HG03060 (cell line): ENCODE measurements around the gene SPSB1.

ENCODE experiments used
- ATAC-seq: cut with Tn5 transposase; IDR thresholded peaks from one replicate; pipeline ENCODE4 v1.9.1; 2021; ENCODE audit warnings: low read depth, moderate number of reproducible peaks; ENCODE audit not compliant: unreplicated experiment

Gene SPSB1

DNA sequence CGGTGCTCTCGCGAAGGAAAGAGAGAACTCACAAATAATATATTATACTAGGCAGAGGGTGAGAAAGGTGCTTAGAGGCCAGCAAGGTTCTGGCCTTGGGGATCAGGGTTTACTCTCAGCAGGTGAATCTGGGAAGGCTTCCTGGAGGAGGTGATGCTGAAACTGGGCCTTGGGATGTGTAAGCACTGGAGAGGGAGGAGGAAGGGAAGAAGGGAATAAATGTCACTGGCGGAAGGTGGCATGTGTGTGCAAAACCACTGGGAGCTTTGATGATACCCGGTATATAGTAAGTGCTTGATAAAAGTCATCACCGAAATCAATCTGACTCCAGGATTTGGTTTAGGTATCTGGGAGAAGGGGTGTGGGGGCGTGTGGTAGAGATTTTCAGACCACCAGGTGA, 24.4 kb downstream of the SPSB1 start:
- no peak for ATAC-seq

DNA sequence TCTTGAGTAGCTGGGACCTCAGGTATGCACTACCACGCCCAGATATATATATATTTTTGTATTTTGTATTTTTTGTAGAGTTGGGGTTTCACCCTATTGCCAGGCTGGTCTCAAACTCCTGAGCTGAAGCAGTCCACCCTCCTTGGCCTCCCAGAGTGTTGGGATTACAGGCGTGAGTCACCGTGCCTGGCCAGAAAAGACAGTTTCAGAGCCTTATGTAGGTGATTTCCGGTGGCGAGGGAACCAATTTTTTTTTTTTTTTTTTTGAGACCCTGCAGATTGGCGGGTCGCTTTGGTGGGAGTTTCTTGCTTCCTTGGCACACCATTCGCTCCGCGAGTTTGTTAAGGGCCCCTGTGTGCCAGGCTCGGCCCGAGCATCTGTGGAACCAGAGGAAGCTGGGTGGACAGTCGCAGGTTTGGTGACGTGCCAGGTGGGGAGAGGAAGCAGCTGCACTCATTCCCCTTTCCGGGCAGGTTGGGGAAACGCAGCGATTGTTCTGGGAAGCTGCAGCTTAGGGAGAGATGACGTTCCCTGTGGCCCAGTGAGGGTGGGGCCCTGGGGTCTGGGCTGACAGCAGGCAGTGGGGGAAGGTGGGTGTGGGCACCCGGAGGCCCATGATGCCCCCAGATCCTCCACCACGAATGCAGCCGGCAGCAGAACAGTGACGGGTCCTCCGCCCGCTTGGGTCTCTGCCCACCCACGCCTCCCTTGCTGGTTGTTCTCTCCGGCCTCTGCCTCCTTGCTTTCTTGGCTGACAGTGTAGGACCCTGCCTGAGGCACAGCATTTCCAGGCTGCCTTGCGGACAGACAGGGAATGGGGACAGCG, 25.1 kb downstream of the SPSB1 start:
- ATAC-seq: no peak

DNA sequence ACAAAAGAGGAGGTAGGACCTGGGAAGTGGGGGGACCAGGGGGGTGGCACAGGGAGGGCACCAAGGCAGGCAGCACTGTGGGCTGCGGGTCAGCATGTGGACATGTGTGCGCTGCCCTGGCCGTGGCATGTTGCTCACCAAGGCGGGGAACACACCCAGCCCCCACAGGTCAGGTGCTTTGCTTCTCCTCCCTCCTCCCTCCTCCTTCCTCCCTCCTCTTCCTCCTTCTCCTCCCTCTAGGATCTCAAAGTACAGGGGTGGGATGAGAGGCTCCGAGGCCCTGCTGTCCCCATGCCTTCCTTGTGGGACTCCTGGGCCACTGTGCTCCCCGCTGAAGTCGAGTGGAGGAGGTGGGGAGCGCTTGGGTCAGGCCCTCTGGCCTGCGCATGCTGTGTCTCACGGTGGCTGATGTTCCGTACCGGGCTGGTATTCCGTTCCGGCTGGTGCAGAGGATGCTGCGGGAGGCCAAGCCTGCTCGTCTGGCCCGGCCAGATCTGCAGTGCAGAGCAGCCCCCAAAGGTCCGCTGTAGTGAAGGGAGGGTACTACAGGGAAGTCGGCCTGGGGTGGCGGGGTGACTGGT, 26.6 kb downstream of the SPSB1 start:
- ATAC-seq: no peak

DNA sequence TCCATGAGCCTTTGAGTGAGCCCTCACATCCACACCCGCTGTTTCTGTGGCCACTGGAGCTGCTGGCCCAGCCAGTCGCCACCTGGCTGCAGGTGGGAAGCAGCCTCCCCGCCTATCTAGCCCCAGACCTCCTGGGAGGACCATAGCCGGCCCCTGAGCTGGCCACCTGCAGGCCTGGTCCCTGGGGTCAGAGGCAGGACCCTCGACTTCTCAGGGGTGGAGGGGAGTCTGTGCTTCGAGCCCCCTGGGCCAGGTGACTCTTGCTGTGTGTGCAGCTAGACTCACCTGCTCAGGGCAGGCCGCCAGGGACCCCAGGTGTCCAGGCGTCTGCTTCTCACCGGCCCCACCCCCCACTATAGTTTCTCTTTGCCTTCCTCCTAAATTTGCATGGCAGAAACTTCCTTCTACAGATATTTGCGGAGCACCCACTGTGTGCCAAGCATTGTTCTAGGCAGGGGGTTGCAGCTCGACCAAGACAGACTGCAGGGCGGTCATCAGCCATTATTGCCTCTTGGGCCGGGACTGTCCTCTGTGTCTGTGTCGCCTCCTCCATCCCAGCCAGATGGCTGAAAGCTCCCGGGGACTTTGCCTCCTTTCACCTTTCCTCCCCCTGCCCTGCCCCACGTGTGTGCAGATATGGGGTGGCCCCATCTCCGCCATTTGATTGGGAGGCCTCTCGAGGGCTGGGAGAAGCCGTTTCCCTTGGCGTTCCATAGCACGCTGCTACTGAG, 27.3 kb downstream of the SPSB1 start:
- no peak for ATAC-seq

DNA sequence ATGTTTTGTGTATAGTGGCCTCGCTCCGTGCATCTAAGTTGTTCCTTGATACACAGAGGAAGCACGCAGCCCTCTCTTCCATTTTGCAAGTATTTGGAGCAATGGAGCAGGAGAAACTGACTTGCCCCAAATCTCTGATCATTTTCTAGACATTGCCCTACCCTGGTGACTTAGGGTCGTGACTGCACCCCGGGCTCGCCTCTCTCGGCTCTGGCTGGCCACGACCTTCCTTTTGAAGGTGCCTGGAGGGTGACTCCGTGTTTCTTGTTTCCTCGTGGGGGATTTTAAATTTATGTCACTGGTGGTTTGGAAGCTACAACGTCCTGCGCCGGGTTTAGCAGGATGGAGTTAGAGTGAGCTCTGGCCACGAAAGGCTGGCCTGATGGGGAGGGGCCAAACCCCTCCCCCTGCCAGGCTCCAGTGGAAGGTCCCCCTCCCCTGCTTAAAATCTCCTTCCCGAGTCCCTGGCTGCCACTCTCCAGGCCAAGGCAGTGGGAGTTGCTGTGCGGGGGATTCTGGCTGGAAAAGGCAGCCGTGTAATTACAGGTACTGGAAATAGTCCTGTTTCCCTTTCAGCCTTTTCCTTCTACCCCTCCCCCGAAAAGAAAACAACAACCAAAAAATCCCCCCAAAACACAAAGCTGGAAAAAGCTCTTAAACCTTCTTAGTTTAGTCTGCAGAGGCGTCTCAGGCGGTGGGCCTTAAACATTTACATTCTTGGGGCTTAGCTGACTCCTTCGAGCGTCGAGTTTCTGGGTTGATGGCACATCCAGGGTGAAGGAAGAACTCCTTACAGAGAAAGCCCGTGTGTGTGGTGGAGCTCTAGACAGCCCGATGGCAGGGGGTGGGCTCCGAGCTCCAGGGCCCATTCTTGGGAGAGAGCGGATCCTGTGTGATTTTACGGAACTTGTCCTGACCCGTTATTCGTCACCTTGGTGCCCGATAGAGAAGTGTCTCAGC, 28.1 kb downstream of the SPSB1 start:
- ATAC-seq: no peak

DNA sequence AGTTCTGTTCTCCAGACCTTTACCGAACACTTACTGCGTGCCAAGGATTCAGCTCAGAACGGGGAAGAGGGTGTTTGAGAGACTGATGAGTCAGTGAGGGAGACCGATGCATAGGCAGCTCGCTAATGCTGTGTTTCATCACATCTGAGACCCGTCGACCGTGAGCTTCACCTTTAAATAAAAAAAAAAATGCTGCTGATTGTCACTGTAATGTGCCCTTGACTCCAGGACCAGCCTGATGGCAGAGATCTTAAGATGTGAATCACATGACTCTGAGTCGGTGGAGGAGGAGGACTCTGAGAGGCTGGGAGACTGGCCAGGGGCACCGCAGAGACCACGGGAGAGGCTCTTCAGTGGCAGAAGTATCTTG, 28.8 kb downstream of the SPSB1 start:
- no peak for ATAC-seq

DNA sequence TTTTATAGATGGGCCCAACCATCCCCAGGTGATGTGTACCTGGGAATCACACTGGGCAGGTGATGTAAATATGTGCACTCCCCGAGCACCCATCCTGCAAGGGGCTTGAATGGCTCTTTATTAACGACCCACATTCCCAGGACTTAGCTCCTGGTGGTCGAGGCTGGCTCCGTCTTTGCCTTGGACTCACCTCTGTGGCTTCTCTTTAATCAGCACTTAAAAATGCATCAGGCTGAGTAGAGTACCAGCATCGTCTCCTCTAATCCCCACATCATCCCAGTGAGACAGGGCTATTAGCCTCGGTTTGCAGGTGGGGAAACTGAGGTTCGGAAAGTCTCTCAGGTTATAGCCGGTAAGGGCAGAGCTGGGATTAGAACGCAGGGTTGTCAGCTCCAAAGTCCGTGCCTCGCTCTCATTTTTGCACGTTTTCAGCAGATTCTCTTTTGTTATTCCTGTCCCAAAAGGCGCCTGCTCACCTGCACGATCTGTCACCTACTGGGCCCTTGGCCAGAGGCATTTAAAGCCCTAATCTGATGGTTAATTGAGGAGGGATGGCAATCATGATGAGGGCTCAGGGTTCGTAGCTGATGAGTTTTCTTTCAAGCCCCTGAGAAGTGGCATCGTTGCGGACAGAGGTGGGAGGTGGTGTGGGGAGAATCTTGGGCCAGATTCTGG, 29.4 kb downstream of the SPSB1 start:
- ATAC-seq: no peak

DNA sequence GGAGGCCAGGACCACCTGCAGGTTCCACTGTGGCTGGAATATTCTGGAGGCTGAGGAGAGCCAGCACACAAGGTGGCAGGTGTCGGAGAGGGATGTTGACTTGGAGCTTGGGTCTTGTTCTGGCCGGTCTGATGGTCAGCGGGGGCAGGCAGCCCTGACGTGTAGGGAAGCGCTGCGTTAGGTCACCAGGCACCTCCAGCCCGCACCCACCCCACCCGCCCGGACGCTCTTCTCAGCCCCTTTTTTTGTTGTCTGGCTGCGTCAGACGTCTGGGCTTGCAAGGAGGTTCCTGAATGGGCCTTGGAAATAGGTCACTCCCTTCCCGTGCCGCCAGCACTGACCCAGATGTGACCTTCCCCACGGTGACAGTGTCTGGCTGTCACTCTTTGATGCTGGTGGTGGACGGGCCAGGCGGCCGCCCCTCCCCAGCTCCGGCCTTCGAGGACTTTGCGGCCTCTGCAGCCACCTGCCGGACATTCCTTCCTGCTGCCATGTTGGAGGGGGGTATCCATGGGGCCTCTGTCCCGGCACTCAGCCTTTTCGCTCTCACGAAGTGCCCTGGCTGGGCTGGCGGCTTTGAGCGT, 30.1 kb downstream of the SPSB1 start:
- ATAC-seq: no peak

DNA sequence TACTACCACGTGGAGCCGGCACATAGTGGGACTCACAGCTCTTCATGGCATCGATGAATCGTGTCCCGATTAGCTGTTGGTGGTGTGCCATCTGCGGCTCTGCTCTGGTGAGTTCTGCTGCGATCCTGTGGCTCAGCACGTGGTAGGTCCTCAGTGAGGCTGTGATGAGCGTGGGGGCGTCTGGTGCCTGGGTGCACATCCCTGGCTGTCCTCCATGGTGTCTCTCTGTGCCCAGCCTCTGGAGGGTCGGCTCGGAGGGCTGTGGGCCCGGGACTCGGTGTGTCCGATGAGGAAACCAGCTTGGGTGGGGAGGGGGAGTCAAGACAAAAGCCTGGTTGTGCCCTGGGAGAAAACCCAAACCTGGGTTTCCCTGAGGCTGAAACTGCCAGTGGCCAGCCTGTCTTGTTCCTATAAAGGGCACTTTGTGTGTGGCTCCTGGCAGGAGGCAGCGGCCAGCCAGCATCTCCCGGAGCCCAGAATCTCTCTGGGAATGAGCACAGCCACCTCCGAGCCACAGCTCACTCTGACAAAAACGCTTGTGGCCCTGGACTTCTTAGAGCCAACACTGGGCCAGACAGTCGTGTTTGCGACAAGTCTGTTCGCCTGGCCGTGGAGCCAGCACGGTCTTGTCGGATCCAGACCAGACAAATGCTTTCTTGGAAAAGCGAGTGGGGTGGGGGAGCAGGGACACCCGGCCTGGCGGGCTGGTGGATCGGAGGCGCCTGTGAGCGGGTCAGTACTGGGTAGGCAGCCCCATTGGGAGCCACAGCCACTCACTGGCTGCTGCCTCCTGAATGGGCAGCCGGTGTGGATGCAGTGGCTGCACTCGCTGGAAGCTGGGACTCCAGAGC, 31.8 kb downstream of the SPSB1 start:
- no peak for ATAC-seq

DNA sequence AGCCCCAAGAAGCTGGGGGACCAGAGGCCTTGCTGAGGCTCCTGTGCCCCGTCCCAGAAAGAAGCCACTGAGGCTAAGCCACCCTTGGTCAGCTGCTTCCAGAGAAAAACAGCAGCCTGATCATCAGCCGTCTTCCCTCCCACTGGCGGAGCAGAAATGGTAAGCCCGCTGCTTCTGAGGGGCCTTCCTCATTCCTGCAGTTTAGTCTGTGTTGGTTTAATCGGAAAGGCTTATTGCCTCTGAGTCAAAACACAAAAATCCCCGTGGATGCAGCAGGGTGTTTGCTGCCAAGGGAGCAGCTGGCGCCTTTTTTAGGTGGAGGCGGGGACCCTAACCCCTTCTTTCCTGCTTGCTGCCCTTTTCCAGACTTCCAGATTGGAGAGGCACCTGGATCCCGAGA, 33.9 kb downstream of the SPSB1 start:
- ATAC-seq: no peak

DNA sequence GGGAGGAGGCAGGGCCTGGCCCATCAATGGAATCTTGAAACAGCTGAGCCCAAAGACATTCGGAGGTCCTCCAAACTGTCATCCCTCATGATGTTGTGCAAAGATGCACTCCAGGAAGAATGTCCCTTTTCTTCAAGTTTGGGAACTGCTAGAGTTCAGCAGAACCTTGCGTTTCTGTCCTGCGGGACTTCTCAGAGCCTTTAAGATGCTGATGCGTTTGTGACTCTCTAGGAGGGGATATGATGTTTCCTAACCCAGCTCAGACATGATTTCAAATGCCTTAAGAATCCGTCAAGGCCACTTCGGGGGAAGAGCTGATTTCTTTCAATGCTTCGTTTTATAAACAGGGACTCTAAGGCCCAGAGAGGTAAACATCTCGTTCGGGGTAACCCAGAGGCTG, 35.5 kb downstream of the SPSB1 start:
- no peak for ATAC-seq

DNA sequence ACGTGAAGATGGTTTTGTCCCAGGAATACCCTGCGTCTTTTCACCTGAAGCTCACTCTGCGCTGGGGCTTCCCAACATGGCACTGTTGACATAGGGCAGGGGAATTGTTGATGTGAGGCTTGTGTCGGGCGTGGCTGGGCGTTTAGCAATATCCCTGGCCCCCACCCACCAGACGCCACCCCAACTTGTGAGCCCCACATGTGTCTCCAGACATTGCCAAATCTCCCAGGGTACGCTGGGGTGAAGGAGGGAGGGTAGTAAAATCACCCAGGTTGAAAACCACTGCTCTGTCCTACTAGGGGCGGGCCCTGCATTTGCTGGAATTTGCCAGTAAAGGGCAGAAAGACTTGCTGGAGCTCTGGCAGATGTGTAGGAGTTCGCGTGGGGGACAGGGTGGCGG, 36.0 kb downstream of the SPSB1 start:
- no peak for ATAC-seq

DNA sequence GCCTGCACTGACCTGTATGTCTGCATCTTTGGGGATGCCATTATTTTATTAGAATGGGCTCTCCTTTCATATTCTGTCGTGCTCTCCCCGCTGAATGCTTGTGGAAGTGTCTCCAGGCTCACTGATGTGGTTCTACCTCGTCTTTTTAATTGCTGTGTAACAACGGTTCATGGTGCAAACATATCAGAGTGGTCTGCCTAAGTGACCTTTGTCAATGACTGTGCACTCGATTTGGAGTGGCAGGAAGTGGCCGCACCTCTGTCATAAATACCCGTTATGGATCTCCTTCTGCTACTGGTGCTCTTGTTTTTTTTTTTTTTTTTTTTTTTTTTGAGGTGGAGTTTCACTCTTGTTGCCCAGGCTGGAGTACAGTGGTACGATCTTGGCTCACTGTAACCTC, 38.3 kb downstream of the SPSB1 start:
- no peak for ATAC-seq

DNA sequence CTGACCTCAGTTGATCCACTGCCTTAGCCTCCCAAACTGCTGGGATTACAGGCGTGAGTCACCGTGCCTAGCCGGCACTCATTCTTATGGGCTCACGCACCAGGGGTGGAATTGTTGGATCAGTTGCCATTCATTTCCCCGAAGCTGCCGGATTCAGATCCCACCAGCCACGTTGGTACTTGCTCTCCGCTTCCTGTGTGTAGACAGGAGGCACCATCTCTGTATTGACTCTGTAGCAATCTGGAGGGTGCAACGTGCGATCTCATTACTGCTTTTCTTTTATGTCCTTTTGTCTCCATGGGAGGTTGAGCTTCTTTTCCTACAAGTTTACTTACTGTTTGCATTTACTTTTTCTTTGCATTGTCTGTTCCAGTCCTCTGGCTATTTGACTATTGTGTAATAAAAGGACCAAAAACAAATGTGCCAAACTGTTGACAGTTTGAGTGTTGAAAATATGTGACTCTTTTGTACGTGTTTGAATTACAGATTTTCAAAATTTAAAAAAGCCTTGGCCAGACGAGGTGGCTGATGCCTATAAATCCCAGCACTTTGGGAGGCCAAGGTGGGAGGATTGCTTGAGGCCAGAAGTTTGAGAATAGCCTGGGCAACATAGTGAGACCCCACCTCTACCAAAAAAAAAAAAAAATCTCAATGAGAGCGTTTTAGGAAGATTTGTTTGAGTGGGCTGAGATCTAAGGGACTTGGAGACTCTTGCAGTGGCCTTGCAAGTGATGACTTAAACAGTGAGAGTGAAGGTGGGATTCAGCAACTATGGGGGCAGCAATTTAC, 39.1 kb downstream of the SPSB1 start:
- no peak for ATAC-seq

DNA sequence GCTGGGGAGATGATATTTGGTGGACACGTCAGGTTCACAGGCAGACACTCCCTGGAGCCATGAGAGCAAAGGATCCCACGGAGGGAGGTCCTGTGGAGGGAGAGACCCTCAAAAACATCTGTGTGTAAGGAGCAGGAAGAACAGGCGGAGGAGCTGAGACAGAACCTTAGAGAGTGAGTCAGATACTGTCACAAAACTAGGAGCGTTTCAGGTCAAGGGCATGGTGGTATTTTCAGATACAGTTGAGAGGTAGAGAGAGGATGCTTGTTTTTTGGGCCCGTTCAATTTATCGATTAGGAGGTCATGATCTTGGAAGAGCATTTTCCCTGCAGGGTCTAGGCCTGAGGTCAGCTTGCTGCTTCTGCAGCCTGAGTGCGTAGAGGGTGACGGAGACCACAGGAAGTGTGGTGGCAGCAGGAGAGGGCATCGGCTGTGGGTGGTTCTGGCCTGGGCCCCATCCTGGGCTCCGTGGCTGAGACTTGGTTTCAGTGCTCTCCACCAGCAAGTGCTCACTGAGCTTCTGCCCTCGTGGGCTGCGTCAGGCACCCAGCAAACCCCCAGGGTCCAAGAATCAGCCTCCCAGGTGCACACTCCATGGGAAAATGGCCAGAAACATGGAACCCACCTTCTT, 39.9 kb downstream of the SPSB1 start:
- ATAC-seq: no peak

DNA sequence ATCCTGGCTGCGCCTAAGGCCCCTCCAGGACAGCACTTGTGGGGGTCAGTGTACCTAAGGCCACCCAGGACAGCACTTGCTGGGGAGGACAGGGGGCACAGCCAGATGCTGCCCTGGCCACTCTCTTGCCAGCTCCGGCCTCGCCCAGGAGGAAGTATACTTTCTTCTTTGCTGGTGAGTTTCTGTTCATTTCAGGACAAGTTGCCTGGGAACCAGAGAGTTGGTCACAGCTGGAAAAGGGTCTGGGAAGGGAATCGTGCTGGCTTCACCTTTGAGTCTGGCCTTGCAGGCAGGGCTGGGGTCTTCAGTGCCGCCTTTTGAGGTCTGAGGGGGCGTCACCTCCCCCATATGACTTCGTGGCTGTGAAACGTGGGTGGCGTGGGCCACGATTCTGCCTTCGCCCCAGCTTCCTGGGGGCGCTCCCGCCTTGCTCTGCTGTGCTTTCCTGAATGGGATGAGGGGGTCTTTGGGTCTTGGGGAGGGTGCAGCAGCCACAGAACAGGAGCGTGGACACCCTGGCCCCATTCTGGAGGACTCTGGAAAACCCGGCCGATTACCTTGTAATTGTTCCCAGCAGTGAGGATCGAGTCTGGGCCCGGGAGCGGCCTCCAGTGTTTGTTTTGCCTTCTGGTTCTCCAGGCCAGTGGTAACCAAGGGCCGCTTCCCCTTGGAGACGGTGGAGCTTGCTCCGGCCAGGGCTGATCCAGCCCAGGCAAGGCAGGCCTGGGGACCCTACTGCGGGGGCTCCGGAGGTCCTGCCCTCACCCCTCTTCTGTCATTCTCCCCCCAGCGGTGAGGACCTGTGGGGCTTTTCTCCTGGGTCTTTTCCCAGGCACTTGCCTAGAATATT, 45.9 kb downstream of the SPSB1 start:
- ATAC-seq: no peak
